Panc1 (cell line): ENCODE measurements around the gene AVL9.

Experiments
- POLR2AphosphoS5 ChIP-seq: IDR thresholded peaks from 2 replicates; pipeline ENCODE4 v1.6.1; 2012; ENCODE audit warnings: mild to moderate bottlenecking, low read depth, low read length, moderate library complexity
- TCF7L2 ChIP-seq: IDR thresholded peaks from 2 replicates; pipeline ENCODE4 v1.6.1; 2011; ENCODE audit warnings: mild to moderate bottlenecking, low read depth, low read length, inconsistent platforms
- TF ChIP-seq, protein P1 (sequence below): fragments of 450-650 bp; IDR thresholded peaks from 2 replicates; pipeline ENCODE4 v1.5.1; 2017; ENCODE audit warnings: mild to moderate bottlenecking

- TF ChIP-seq TCF7L2 (no peak), POLR2AphosphoS5 (no peak)
- TF ChIP-seq, protein P1, sequence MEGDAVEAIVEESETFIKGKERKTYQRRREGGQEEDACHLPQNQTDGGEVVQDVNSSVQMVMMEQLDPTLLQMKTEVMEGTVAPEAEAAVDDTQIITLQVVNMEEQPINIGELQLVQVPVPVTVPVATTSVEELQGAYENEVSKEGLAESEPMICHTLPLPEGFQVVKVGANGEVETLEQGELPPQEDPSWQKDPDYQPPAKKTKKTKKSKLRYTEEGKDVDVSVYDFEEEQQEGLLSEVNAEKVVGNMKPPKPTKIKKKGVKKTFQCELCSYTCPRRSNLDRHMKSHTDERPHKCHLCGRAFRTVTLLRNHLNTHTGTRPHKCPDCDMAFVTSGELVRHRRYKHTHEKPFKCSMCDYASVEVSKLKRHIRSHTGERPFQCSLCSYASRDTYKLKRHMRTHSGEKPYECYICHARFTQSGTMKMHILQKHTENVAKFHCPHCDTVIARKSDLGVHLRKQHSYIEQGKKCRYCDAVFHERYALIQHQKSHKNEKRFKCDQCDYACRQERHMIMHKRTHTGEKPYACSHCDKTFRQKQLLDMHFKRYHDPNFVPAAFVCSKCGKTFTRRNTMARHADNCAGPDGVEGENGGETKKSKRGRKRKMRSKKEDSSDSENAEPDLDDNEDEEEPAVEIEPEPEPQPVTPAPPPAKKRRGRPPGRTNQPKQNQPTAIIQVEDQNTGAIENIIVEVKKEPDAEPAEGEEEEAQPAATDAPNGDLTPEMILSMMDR = no peak
Observed at GRCh38 chr7:32583791-32584190, 88.5 kb downstream of the AVL9 start.
